ENCODE measurements around the gene UVRAG. TPM values are rescaled to one million over a fixed set of nuclear protein-coding genes. Genes with fewer than 3 reads are reported as not detected.
A peak's percentile ranks its signal among the peaks of the same experiment; 100 is the strongest.

The UVRAG gene
- total RNA-seq, 1 donor from 2014 or later: 34.0 TPM

DNA sequence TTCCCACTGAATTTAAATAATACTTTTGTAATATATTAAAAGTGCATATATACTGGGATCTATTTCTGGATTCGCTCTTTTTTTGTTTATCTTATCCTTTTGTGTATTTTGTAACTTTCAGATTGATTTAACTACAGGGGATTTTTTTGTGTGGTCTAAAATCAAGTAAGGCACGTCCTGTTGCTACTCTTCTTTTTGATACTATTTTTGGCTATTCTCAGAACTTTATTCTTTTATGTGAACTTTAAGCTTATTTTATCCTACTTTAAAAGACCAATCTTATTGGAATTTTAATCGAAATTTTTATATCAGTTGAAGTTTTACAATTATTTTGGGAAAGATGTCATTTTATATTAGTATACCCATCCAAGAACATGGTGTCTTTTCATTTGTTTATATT is 106.8 kb downstream of the UVRAG start:
- TF ChIP-seq EZH2phosphoT487 (IDR thresholded peaks at IDR 0.05) (no peak), EZH2 (IDR thresholded peaks at IDR 0.05) (no peak)
- TF ChIP-seq, protein P1, sequence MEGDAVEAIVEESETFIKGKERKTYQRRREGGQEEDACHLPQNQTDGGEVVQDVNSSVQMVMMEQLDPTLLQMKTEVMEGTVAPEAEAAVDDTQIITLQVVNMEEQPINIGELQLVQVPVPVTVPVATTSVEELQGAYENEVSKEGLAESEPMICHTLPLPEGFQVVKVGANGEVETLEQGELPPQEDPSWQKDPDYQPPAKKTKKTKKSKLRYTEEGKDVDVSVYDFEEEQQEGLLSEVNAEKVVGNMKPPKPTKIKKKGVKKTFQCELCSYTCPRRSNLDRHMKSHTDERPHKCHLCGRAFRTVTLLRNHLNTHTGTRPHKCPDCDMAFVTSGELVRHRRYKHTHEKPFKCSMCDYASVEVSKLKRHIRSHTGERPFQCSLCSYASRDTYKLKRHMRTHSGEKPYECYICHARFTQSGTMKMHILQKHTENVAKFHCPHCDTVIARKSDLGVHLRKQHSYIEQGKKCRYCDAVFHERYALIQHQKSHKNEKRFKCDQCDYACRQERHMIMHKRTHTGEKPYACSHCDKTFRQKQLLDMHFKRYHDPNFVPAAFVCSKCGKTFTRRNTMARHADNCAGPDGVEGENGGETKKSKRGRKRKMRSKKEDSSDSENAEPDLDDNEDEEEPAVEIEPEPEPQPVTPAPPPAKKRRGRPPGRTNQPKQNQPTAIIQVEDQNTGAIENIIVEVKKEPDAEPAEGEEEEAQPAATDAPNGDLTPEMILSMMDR (IDR thresholded peaks at IDR 0.05): no peak
- H3K4me2 ChIP-seq: no peak overlapping the region
- H3K27ac Mint-ChIP-seq: no peak overlapping the region
- no peak overlapping the region for H3K4me3 ChIP-seq
- no peaks in the 10 kb centered on the region for H3K79me2 ChIP-seq (ENCODE audit: low read depth)
- H3K4me1 ChIP-seq: peaks cover 24% of the 10 kb centered on the region
- H3K36me3 ChIP-seq: no peaks in the 10 kb centered on the region
- no peaks in the 10 kb centered on the region for H3K4me1 Mint-ChIP-seq
- H3K9ac ChIP-seq: no peak overlapping the region
- H2AFZ ChIP-seq (replicated peaks): no peak overlapping the region
- no peaks in the 10 kb centered on the region for H3K9me3 Mint-ChIP-seq
- DNase-seq (ENCODE audit: low spot score): no peak
- no peaks in the 10 kb centered on the region for H4K20me1 ChIP-seq (ENCODE audit: low read depth)
- H3K27me3 Mint-ChIP-seq (ENCODE audit: insufficient read depth, low read depth): no peaks in the 10 kb centered on the region
- H3K27ac ChIP-seq: no peak overlapping the region
- H3K4me3 Mint-ChIP-seq: no peak overlapping the region
- H3K27me3 ChIP-seq: no peaks in the 10 kb centered on the region
- no peaks in the 10 kb centered on the region for H3K9me3 ChIP-seq (ENCODE audit: low read depth)
- H3K36me3 Mint-ChIP-seq: peaks cover 4% of the 10 kb centered on the region
- H3F3A ChIP-seq (ENCODE audit: low read depth): no peaks in the 10 kb centered on the region

DNA sequence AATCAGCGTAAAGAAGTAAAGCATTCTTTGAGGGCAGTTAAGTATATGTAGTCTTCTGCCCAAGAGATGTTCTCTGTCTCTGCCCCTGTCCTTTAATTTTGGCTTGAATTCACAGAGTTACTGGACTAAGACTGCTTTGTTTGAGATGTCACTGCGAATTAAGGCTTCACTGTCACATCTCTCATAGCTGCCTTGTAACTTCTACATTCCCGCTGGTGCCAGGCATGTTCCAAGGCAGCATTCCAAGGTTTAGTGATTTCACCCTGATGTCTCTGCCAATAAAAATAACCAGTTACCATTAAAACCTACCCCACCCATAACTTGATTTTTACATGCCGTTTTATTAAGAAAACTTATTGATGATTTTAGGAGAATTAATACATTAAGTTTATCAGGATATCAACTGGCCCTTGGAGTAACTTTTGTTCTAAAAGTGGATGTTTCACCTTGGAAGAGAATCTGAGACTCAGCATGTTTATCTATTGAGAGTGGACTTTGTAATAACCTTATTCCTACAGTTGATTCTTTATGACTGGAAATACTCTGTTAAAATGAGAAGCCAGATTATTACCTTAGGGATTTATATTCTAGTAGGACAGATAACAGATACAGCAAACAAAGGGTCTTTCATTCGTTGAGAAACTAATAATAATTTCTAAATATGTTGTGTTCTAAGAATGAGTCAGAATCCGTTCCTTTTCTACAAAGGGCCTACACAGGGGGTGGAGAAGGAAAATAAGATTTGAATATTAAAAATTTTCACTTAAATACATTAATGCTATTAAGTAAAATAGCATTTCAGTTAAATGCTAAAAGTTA is 110.2 kb downstream of the UVRAG start:
- no peak overlapping the region for H2AFZ ChIP-seq (replicated peaks)
- H3K27me3 Mint-ChIP-seq (ENCODE audit: insufficient read depth, low read depth): no peaks in the 10 kb centered on the region
- no peaks in the 10 kb centered on the region for H3K79me2 ChIP-seq (ENCODE audit: low read depth)
- TF ChIP-seq, protein P1 (IDR thresholded peaks at IDR 0.05): no peak
- no peak for TF ChIP-seq EZH2 (IDR thresholded peaks at IDR 0.05)
- TF ChIP-seq EZH2phosphoT487 (IDR thresholded peaks at IDR 0.05): no peak
- no peak overlapping the region for H3K27ac Mint-ChIP-seq
- no peaks in the 10 kb centered on the region for H4K20me1 ChIP-seq (ENCODE audit: low read depth)
- no peak overlapping the region for H3K4me3 Mint-ChIP-seq
- DNase-seq (ENCODE audit: low spot score): peak; percentile 42
- no peak overlapping the region for H3K9ac ChIP-seq
- H3K27me3 ChIP-seq: no peaks in the 10 kb centered on the region
- H3F3A ChIP-seq (ENCODE audit: low read depth): no peaks in the 10 kb centered on the region
- H3K4me2 ChIP-seq: no peak overlapping the region
- H3K4me1 Mint-ChIP-seq: no peaks in the 10 kb centered on the region
- no peak overlapping the region for H3K4me3 ChIP-seq
- no peaks in the 10 kb centered on the region for H3K9me3 Mint-ChIP-seq
- no peaks in the 10 kb centered on the region for H3K36me3 Mint-ChIP-seq
- peaks cover 17% of the 10 kb centered on the region for H3K4me1 ChIP-seq
- H3K27ac ChIP-seq: no peak overlapping the region
- no peaks in the 10 kb centered on the region for H3K9me3 ChIP-seq (ENCODE audit: low read depth)
- H3K36me3 ChIP-seq: no peaks in the 10 kb centered on the region

DNA sequence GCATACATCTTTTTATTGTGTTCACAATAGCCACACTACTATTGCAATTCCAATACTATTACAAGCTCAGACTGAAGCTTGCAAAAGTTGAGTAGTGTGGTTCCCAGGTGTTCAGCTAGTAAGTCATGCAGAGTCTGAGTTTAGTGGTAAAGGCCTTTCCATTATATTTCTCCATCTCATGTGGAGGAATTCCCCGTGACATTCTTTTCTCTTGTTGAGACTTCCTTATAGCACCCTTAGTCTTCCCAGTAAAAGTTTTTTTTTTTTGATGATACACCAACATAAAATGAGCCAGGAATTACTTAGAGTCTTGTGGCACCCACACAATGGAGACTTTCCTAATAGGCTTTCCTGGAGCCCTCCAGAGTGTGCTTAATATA is 110.8 kb downstream of the UVRAG start:
- no peaks in the 10 kb centered on the region for H3K36me3 ChIP-seq
- H3K4me1 ChIP-seq: peaks cover 17% of the 10 kb centered on the region
- H4K20me1 ChIP-seq (ENCODE audit: low read depth): no peaks in the 10 kb centered on the region
- H3K27ac Mint-ChIP-seq: no peak overlapping the region
- no peak overlapping the region for H2AFZ ChIP-seq (replicated peaks)
- no peak for TF ChIP-seq EZH2 (IDR thresholded peaks at IDR 0.05)
- no peak for TF ChIP-seq EZH2phosphoT487 (IDR thresholded peaks at IDR 0.05)
- TF ChIP-seq, protein P1 (IDR thresholded peaks at IDR 0.05): no peak
- H3F3A ChIP-seq (ENCODE audit: low read depth): no peaks in the 10 kb centered on the region
- no peaks in the 10 kb centered on the region for H3K27me3 Mint-ChIP-seq (ENCODE audit: insufficient read depth, low read depth)
- no peak overlapping the region for H3K4me3 Mint-ChIP-seq
- H3K27ac ChIP-seq: no peak overlapping the region
- DNase-seq (ENCODE audit: low spot score): no peak
- H3K9me3 Mint-ChIP-seq: no peaks in the 10 kb centered on the region
- H3K9me3 ChIP-seq (ENCODE audit: low read depth): no peaks in the 10 kb centered on the region
- H3K36me3 Mint-ChIP-seq: no peaks in the 10 kb centered on the region
- H3K4me3 ChIP-seq: no peak overlapping the region
- no peaks in the 10 kb centered on the region for H3K4me1 Mint-ChIP-seq
- no peaks in the 10 kb centered on the region for H3K27me3 ChIP-seq
- H3K79me2 ChIP-seq (ENCODE audit: low read depth): no peaks in the 10 kb centered on the region
- H3K9ac ChIP-seq: no peak overlapping the region
- no peak overlapping the region for H3K4me2 ChIP-seq

All from neural progenitor cell (in vitro differentiated cells).